ENCODE measurements around the gene FHOD3.
"Not testable (repeated sequence)": the region's sequence is repeated elsewhere in the genome, so short reads cannot be mapped to it uniquely, and the experiment has no call there.

FHOD3 gene

GRCh38 chr18:36455931-36456330, 158.4 kb downstream of the FHOD3 start:
- DNase-seq = no peak

DNA sequence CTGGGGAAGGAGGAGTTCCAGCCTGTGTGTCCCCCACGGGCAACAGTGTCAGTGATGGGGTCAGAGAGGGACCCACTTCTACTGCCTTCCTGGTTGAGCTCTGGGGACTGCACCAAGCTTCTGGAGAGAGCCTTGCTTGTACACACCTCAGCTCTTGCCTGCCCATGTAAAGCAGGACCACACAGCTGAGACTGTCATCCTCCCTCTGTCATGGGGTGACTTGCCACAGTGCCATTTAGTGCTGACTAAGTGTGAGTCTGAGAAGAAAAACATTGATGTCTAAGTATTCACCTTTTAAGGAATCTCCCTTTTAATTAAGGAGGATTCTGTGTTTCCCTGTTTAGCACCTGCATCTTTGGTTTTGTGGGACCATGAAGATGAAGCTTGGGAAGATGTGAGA, 159.1 kb downstream of the FHOD3 start:
- DNase-seq = no peak

DNA sequence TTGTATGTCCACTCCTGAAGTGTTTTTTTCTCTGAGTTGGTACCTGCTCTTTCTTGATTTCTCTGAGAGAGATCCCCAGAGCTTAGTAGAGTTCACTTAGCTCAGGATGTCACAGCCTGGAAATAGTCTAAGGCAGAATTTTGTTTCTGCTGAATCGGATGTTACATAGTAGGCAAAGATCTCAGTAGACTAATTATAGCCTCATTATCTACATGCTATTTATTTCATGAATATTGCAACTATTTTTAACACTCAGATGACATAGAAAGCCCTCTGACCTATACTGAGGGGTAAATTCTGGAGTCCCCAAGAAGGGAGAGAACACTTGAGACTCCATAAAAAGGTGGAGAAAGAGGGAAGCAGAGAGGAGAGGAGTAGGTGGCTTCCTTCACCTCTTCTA, 160.2 kb downstream of the FHOD3 start:
- DNase-seq = no peak

- no peak for DNase-seq
These were observed 160.8 kb downstream of the FHOD3 start for GRCh38 chr18:36458306-36458705.

- no peak for DNase-seq
These were observed 161.7 kb downstream of the FHOD3 start for GRCh38 chr18:36459203-36459602.

DNA sequence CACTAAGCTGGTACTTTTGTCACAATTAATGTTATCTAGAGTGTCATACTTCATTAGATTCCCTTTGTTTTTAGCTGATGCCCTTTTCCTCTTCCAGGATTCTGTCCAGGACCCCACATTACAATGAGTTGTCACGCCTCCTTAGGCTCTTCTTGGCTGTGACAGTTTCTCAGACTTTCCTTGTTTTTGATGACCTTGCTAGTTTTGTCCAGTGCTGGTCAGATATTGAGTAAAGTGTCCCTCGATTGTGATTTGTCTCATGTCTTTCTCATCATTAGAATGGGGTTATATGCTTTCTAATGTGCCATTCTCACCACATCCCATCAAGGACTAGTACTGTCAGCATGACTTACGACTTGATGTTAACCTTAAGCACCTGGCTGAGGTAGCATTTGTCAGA, 162.3 kb downstream of the FHOD3 start:
- no peak for DNase-seq

GRCh38 chr18:36460324-36460850, 162.9 kb downstream of the FHOD3 start:
- no peak for DNase-seq

GRCh38 chr18:36460854-36461253, 163.3 kb downstream of the FHOD3 start:
- DNase-seq = no peak

DNA sequence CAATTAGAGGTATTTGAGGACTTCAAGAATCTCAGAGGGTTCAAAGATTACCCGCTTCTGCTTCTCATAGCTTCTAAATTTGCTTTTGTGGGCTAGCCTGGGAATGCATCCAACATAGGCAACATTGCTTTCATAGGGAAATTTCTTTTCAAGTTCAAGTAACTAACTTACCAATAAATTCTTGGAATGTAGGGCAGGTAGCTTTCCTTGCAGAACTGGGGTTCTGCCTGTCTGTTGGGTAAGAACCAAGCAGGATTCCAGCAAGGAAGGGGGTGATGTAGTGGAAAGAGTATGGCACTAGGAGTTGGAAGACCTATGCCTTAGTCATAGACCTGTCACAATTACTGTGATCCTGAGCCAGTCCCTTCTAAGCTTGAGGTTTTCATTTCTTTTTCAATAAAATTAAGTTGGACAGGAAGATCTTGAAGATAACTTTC, 164.1 kb downstream of the FHOD3 start:
- DNase-seq = no peak

DNA sequence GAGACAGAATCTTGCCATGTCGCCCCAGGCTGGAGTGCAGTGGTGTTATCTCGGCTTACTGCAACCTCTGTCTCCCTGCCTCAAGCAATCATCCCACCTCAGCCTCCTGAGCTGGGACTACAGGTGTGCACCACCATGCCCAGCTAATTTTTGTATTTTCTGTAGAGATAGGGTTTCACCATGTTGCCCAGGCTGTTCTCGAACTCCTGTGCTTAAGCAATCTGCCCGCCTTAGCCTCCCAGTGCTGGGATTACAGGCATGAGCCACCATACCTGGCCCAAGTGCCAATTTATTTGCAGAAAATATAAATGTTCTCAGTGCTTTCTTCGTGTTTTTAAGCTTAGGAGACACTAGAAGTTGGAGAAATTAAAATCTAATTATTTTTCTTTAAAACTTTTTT, 166.0 kb downstream of the FHOD3 start:
- DNase-seq = not testable (repeated sequence)

GRCh38 chr18:36464126-36464651, 166.7 kb downstream of the FHOD3 start:
- DNase-seq = no peak

- DNase-seq = no peak
These were observed 167.8 kb downstream of the FHOD3 start for GRCh38 chr18:36465276-36465675.

- DNase-seq = no peak
These were observed 168.5 kb downstream of the FHOD3 start for GRCh38 chr18:36465970-36466369.

DNA sequence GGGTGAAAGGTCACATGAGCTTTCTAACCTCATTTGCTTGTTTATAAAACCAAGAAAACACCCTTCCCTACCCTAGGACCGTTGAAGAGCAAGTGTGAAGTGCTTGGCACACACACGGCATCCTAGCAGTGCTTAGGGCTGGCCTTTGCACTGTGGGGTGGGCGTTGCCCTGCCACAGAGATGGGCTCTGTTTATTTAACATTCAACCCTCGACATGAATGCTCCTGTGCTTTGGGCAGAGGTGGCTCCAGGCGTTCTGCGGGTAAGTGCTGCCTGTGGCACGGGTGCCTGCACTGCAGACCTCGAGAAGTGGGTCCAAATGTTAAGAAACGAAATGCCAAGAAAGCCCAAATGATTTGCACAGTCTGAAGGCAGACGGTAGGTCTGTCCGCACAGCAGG, 170.1 kb downstream of the FHOD3 start:
- no peak for DNase-seq

DNA sequence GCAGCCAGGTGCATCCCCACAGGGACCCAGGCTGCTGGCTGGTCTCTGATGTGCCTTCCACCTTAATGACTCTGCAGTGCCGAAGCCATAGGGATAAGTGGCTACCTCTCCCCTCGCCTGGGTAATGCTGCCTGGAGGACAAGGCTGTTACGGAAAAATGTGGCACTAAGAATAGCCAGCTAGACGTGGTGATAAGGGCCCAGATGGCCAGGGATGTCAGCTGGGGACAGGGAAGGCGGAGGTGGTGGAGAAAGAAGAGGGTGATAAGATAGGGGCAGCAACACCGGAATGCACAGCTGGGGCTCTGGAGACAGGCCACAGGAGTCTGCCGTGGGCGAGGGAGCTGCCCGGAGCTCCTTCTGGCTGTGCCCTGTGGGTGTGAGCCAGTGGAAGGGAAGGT, 170.6 kb downstream of the FHOD3 start:
- DNase-seq = no peak

- no peak for DNase-seq
These were observed 171.9 kb downstream of the FHOD3 start for GRCh38 chr18:36469461-36469860.

DNA sequence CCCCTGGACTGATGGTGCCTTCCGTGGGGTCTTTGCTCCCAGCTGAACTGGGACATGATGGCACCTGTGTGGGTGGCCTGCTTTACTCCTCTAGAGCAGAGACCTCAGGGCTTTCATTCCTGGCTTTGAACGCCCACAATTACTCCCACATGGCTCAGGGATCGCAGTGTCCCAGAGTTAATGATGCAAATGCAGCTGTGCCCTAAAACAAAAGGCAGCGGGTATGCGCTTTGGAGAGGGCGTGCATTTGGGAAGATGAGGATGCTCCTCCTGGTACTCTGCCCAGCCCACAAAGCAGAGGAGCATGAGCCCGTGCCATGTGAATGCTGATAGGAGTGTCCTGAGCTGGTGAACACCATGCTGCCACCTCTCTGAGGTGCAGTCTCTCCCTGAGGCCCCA, 173.4 kb downstream of the FHOD3 start:
- DNase-seq = no peak

DNA sequence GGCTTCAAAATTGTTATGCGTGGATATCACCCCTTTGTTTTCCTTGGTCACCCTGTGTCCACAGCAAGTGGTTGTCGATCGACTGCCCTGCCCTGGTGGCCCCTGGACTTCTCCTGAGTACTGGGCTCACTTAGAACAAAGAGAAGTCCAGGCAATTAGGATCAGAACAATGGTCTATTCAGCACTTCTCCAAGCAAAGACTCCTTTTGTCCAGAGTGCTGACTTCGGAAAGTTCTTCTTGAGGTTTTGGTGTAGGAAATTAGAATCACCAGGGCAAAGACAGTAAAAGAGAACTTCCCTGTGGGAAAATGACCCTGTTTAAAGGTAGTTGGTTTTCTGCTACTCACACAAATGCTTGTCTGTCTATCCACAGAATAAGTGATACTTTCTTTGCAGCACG, 173.9 kb downstream of the FHOD3 start:
- DNase-seq = no peak

GRCh38 chr18:36476433-36476832, 178.9 kb downstream of the FHOD3 start:
- DNase-seq = no peak

DNA sequence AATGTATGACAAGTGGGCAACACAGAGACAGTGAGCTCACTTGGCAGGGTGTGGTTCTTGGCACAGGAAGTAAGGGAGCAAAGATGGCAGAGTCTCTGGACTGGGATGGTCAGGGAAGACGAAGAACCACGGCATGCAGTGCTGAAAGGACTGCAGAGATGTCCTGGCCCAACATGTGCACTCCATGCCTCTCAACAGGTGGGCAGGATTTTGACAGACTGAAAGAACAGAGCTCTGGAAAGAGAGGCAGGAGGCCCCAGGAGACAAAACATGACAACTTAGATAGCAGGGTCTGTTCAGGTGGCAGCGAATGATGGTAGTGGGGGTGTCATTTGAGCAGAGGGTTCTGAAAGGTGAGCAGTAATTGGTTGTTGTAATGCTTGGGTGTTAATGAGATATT, 180.3 kb downstream of the FHOD3 start:
- DNase-seq = no peak

DNA sequence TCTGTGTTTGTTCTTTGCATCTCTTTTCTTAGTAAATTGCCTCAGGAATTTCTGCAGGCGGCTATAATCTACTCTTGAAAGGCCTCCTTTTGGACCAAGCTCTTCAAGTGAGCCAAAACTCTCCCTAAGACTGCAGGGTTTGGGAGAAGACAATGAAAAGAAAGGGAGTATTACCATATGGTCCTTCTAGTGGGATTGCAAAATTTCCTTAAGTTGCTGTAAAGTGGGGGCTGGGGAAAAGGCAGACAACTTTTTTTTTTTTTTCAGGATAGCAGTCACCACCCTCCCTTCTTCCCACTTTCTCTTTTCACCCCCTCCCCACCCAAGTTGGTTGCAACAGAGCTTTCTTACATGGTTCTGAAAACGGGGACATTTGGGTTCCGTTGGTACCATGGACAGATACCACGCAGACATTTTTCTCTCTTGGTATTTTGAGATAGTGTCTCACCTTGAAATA, 183.7 kb downstream of the FHOD3 start:
- DNase-seq = no peak

DNA sequence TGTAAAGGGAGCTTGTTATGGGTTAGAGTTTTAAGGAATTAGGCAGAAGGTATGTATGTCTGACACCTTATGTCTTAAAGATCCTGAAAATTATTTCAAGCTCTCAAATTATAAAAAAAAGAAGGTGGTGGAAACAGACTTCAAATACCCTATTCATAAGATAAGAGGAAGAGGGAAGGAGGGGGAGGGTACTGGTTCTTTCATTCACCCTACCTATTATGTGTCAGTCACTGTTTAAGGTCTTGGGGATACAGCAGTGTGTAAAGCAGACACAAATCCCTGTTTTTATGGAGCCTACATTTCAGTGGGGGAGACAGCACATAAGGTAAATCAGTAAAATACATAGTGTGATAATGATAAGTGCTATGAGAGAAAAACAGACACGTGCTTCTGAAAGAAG, 184.4 kb downstream of the FHOD3 start:
- no peak for DNase-seq

- DNase-seq = no peak
These were observed 187.1 kb downstream of the FHOD3 start for GRCh38 chr18:36484591-36484990.

GRCh38 chr18:36485772-36486171, 188.3 kb downstream of the FHOD3 start:
- DNase-seq = no peak

DNA sequence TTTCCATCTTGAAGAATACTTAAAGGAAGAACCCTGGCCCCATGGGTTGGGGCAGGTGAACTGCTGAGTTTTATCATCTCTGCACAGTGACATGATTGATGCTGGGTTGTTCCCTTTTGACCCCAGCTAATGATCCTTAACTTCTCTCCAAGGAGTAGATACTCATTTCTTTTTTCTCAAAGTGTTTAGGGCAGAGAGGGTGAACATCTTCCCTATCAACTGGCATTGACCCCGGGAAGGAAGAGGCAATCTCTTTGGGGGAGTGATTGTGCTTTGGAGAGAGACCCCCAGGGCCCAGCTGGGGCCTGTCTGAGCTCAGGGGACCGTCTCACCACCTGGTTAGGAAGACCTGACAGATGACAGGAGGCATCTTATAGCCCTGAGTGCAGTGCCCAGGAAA, 190.6 kb downstream of the FHOD3 start:
- DNase-seq = no peak

DNA sequence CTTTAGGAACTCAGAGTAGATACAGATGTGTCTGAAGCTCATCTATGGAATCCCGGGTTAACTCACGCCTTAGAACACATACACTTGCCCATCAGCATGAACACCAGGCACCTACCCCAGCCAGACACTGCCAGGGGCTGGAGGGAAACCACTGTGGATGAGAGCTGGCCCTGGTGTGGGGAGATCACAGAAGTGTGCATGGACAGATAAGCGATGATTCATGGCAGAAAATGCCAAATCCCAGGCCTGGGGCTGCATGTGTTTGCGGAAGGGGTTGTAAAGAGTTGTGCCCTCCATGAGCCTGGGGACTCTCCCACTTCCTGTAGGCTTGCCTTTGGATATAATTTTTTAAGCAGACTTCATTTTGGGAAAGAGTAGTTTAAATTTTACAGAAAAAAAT, 193.4 kb downstream of the FHOD3 start:
- DNase-seq = no peak
